NCI-H1930 (cell line): ENCODE results near the gene IRF5.

Experiments used
- DNase-seq, 2 experiments: peaks; one replicate each; lab custom pipeline; 2025; lab: John Stamatoyannopoulos, UW

The IRF5 gene

GRCh38 chr7:128921866-128922440 lies 15.8 kb upstream of the IRF5 start:
- no peak for DNase-seq

- no peak for DNase-seq
These were observed 15.0 kb upstream of the IRF5 start for GRCh38 chr7:128922496-128923410.

- no peak for DNase-seq
These were observed 14.3 kb upstream of the IRF5 start for GRCh38 chr7:128923411-128923800.

- no peak for DNase-seq
These were observed 12.8 kb upstream of the IRF5 start for GRCh38 chr7:128924707-128925588.

- DNase-seq: no peak
These were observed 9.4 kb upstream of the IRF5 start for GRCh38 chr7:128928159-128928813.

GRCh38 chr7:128928882-128929788 lies 8.6 kb upstream of the IRF5 start:
- no peak for DNase-seq

GRCh38 chr7:128931190-128931798 lies 6.4 kb upstream of the IRF5 start:
- no peak for DNase-seq

GRCh38 chr7:128931965-128932861 lies 5.5 kb upstream of the IRF5 start:
- DNase-seq: no peak

GRCh38 chr7:128932862-128933179 lies 4.9 kb upstream of the IRF5 start:
- DNase-seq: no peak

- no peak for DNase-seq
These were observed 4.4 kb upstream of the IRF5 start for GRCh38 chr7:128933180-128933891.

- DNase-seq: no peak
These were observed 3.1 kb upstream of the IRF5 start for GRCh38 chr7:128934361-128935341.

GRCh38 chr7:128935342-128935730 lies 2.4 kb upstream of the IRF5 start:
- DNase-seq: no peak

- no peak for DNase-seq
These were observed 929 bp upstream of the IRF5 start for GRCh38 chr7:128936798-128937197.

GRCh38 chr7:128937271-128937646 lies 468 bp upstream of the IRF5 start:
- no peak for DNase-seq

GRCh38 chr7:128938544-128939074 lies 882 bp downstream of the IRF5 start:
- no peak for DNase-seq

GRCh38 chr7:128939075-128939860 lies 1.5 kb downstream of the IRF5 start:
- no peak for DNase-seq
